ENCODE measurements around the gene DRG2. TPM values are rescaled to one million over a fixed set of nuclear protein-coding genes. Genes with fewer than 3 reads are reported as not detected.

The DRG2 gene
- total and polyA plus RNA-seq, 9 of the 15 experiments (the other 6 are each of a cell fraction or from before 2014, with no cell fraction given): 6.6 to 36.7 (median 26.1) TPM

DNA sequence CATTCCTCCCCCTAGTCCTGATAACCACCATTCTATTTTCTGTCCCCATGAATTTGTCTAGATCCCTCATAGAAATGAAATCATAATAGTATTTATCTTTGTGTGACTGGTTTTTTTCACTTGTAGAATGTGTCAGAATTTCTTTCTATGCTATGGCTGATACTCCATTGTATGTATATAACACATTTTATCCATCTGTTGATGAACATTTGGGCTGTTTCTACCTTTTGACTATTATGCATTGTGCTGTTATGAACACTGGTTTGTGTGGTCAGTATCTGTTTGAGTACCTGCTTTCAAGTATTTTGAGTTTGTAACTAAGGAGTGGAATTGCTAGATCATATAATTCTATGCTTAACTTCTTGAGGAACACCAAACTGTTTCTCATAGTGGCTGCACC, 16.0 kb upstream of the DRG2 start:
- Histone ChIP-seq H3K9me1 (ENCODE audit: control insufficient read depth, insufficient read depth, low read length) (no peaks in the 10 kb centered on the region), H2AFZ (ENCODE audit: low read depth, low read length) (peak overlapping the region; percentile 96), H3K9ac (ENCODE audit: insufficient read depth in 1 of 2, low read depth in 2 of 2, low read length in 2 of 2) (peak overlapping the region in 1 of 2 experiments; percentile 58; a peak in 1 of 4 replicates), H3K27me3 (ENCODE audit: control insufficient read depth in 2 of 2, insufficient read depth in 2 of 2, low read length in 2 of 2) (no peaks in the 10 kb centered on the region), H3K4me1 (replicated peaks in 1 of 2; ENCODE audit: control insufficient read depth in 2 of 2, insufficient read depth in 2 of 2, low read length in 2 of 2) (peaks cover 3 to 35% of the 10 kb centered on the region in 2 experiments; a peak in 3 of 5 replicates), H4K20me1 (replicated peaks; ENCODE audit: control insufficient read depth, insufficient read depth, low read length) (no peaks in the 10 kb centered on the region), H3K4me2 (ENCODE audit: insufficient read depth, low read length) (no peak overlapping the region), H3K9me3 (replicated peaks; ENCODE audit: control insufficient read depth, insufficient read depth, low read depth, low read length) (no peaks in the 10 kb centered on the region), H3K36me3 (ENCODE audit: control insufficient read depth, insufficient read depth, low read length) (no peaks in the 10 kb centered on the region), H3K4me3 (no peak overlapping the region), H3K27ac (ENCODE audit: extremely low read depth, low read depth, low read length) (peak overlapping the region; percentile 77; the same call in 1 of the 3 replicates), H3K79me2 (ENCODE audit: control insufficient read depth, insufficient read depth, low read length) (no peaks in the 10 kb centered on the region)
- intact Hi-C loops (cut with micrococcal nuclease): no loop called here
- CTCF ChIA-PET (ENCODE audit: low intra/inter-chr PET ratio): no interaction called here
- DNase-seq (ENCODE audit: extremely low read depth in 1 of 4, low spot score in 3 of 4) (peak in 1 of 4 experiments; percentile 17), ATAC-seq (no peak), FAIRE-seq (peak; percentile 73)
- POLR2A ChIA-PET: interaction anchor here (1.0 to 1.9 kb wide), 2 partner anchors 17 to 22 kb away, joined by 3 to 9 read pairs; no protein-coding TSS in a partner anchor
- in situ Hi-C loops (cut with MboI): no loop called here
- no TSS peak for BruUV-seq (replicated peaks)
- TF ChIP-seq TRIM28 (IDR thresholded peaks at IDR 0.05) (no peak), RFX1 (IDR thresholded peaks at IDR 0.05) (no peak), ADNP (tag; IDR thresholded peaks at IDR 0.05) (no peak), ZNF217 (CRISPR knock-in tag; IDR thresholded peaks at IDR 0.05) (no peak), DPF2 (IDR thresholded peaks at IDR 0.05) (no peak), PCBP1 (IDR thresholded peaks at IDR 0.05; ENCODE audit: low read depth, low read length, poor library complexity, severe bottlenecking) (no peak), ATF1 (CRISPR knock-in tag; IDR thresholded peaks at IDR 0.05) (no peak), ATF1 (tag; IDR thresholded peaks at IDR 0.05) (no peak), ESRRA (IDR thresholded peaks at IDR 0.05; ENCODE audit: borderline replicate concordance, low read depth) (no peak), ZNF143 (CRISPR knock-in tag; IDR thresholded peaks at IDR 0.05) (no peak), ILK (tag; IDR thresholded peaks at IDR 0.05; ENCODE audit: borderline replicate concordance, low read depth) (no peak), BHLHE40 (IDR thresholded peaks at IDR 0.05; ENCODE audit: low read length) (no peak), MEIS2 (IDR thresholded peaks at IDR 0.05; ENCODE audit: partially characterized antibody) (no peak), FUS (optimal IDR thresholded peaks at IDR 0.05; ENCODE audit: low read depth, low read length) (no peak), DMBX1 (CRISPR knock-in tag; IDR thresholded peaks at IDR 0.05; ENCODE audit: borderline replicate concordance) (no peak)
- TF ChIP-seq, protein P1, sequence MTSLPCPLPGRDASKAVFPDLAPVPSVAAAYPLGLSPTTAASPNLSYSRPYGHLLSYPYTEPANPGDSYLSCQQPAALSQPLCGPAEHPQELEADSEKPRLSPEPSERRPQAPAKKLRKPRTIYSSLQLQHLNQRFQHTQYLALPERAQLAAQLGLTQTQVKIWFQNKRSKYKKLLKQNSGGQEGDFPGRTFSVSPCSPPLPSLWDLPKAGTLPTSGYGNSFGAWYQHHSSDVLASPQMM (CRISPR knock-in tag; IDR thresholded peaks at IDR 0.05): no peak
- TF ChIP-seq, protein P2, sequence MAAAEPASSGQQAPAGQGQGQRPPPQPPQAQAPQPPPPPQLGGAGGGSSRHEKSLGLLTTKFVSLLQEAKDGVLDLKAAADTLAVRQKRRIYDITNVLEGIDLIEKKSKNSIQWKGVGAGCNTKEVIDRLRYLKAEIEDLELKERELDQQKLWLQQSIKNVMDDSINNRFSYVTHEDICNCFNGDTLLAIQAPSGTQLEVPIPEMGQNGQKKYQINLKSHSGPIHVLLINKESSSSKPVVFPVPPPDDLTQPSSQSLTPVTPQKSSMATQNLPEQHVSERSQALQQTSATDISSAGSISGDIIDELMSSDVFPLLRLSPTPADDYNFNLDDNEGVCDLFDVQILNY (CRISPR knock-in tag; IDR thresholded peaks at IDR 0.05): no peak
